ENCODE data around the gene ZNF423. TPM values are rescaled to one million over a fixed set of nuclear protein-coding genes. Genes with fewer than 3 reads are reported as not detected.

Gene ZNF423
- total and polyA plus RNA-seq, 9 of the 15 experiments (the other 6 are each of a cell fraction or from before 2014, with no cell fraction given): not detected

DNA sequence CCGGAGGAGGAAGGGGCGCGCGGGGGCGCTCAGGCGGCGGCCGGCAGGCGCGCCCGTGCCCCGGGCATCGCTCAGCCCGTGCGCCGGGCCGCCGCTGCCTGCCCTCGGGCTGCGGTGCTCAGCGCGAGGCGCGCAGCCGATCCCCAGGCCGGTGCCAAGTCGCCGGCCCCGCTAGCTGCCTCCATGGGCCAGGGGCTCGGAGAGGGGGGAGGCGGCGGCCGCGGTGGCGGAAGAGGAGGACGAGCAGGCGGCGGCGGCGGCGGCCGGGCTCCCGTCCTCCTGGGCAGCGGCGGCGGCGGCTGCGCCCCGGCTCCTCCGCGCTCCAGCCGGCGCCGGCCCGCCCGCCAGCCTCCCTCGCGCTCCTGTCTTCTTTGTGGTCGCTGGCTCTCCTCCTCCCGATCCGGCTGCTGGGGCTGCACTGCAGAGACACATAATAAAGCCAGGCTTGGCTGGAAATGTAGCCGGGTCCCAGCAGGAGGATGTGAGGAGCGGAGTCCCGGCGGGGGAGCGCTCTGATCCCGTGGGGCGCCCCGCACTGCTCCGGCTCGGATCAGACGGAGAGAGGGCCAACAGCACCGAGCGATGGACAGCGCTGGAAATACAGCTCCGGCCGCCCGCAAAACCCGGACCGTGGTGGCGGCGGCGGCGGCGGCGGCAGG lies 889 bp upstream of the ZNF423 start (continued):
- TF ChIP-seq, protein P1, sequence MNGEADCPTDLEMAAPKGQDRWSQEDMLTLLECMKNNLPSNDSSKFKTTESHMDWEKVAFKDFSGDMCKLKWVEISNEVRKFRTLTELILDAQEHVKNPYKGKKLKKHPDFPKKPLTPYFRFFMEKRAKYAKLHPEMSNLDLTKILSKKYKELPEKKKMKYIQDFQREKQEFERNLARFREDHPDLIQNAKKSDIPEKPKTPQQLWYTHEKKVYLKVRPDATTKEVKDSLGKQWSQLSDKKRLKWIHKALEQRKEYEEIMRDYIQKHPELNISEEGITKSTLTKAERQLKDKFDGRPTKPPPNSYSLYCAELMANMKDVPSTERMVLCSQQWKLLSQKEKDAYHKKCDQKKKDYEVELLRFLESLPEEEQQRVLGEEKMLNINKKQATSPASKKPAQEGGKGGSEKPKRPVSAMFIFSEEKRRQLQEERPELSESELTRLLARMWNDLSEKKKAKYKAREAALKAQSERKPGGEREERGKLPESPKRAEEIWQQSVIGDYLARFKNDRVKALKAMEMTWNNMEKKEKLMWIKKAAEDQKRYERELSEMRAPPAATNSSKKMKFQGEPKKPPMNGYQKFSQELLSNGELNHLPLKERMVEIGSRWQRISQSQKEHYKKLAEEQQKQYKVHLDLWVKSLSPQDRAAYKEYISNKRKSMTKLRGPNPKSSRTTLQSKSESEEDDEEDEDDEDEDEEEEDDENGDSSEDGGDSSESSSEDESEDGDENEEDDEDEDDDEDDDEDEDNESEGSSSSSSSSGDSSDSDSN (IDR thresholded peaks at IDR 0.05; ENCODE audit: borderline replicate concordance in 1 of 2, low read depth in 2 of 2, low read length in 2 of 2): 0 out of 4 replicates have a peak, but pooled peaks of 1 of the 2 experiments have one; percentile 40
- TF ChIP-seq ZFP1 (CRISPR knock-in tag; IDR thresholded peaks at IDR 0.05): no peak

DNA sequence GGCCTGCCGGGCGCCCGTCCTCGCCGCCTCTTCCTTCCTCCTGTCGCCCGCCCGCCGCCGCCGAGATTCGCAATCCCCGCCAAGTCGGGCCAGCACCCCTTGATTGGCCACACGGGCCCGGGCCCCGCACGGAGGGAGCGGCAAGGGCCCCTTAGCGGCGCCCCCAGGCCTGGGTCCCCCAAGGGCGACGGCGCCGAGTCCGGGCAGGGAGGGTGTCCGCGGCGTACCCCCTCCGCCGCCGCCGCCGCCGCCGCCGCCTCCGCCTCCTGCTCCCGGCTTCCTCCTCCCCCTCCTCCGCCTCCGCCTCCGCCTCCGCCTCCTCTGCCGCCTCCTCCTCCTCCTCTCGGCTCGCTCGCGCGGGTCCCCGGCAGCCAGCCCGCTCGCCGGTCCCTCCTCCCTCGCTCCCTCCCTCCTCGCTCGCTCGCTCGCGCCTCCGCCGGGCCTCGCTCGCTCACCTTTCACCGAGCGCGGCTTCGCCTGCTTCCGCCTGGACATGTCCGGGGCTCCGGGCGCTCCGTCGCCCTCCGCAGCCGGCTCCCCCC lies 561 bp downstream of the ZNF423 start:
- no peaks in the 10 kb centered on the region for H3K36me3 ChIP-seq (ENCODE audit: control insufficient read depth, insufficient read depth, low read length)
- in situ Hi-C loops (cut with MboI) (no loop called here), intact Hi-C loops (cut with micrococcal nuclease) (no loop called here)
- FAIRE-seq (no peak), ATAC-seq (peak; percentile 86), DNase-seq (ENCODE audit: extremely low read depth in 1 of 4, low spot score in 3 of 4) (peak; percentile 64 to 79 (median 73))
- H3K27ac ChIP-seq (ENCODE audit: extremely low read depth, low read depth, low read length): no peak overlapping the region
- peaks cover 44 to 65% of the 10 kb centered on the region in 2 experiments for H3K27me3 ChIP-seq (ENCODE audit: control insufficient read depth in 2 of 2, insufficient read depth in 2 of 2, low read length in 2 of 2)
- no TSS peak for BruUV-seq (replicated peaks)
- peak overlapping the region; percentile 39 for H3K4me3 ChIP-seq
- H3K9me1 ChIP-seq (ENCODE audit: control insufficient read depth, insufficient read depth, low read length): no peaks in the 10 kb centered on the region
- H3K9ac ChIP-seq (ENCODE audit: insufficient read depth in 1 of 2, low read depth in 2 of 2, low read length in 2 of 2): no peak overlapping the region
- ChIA-PET CTCF (ENCODE audit: low intra/inter-chr PET ratio) (no interaction called here), POLR2A (no interaction called here)
- no peaks in the 10 kb centered on the region for H3K79me2 ChIP-seq (ENCODE audit: control insufficient read depth, insufficient read depth, low read length)
- H4K20me1 ChIP-seq (replicated peaks; ENCODE audit: control insufficient read depth, insufficient read depth, low read length): 0 out of 2 replicates have a peak, but pooled peaks cover 4% of the 10 kb centered on the region
- H2AFZ ChIP-seq (ENCODE audit: low read depth, low read length): no peak overlapping the region
- H3K4me2 ChIP-seq (ENCODE audit: insufficient read depth, low read length): peak overlapping the region; percentile 11; the same call in 1 of the 2 replicates
- 0% methylated on average over 12 of the region's 75 CpGs for WGBS (ENCODE audit: insufficient coverage, low coverage, missing lambda C conversion rate)
- peaks cover 4 to 48% of the 10 kb centered on the region in 2 experiments; a peak in 3 of 5 replicates for H3K4me1 ChIP-seq (replicated peaks in 1 of 2; ENCODE audit: control insufficient read depth in 2 of 2, insufficient read depth in 2 of 2, low read length in 2 of 2)
- H3K9me3 ChIP-seq (replicated peaks; ENCODE audit: control insufficient read depth, insufficient read depth, low read depth, low read length): no peaks in the 10 kb centered on the region
- peak; percentile 32; the same call in 1 of the 2 replicates for TF ChIP-seq TEAD4 (IDR thresholded peaks at IDR 0.05; ENCODE audit: low read length)
- TF ChIP-seq TEAD4 (CRISPR knock-in tag; IDR thresholded peaks at IDR 0.05; ENCODE audit: borderline replicate concordance): no peak
- TF ChIP-seq, protein P2, sequence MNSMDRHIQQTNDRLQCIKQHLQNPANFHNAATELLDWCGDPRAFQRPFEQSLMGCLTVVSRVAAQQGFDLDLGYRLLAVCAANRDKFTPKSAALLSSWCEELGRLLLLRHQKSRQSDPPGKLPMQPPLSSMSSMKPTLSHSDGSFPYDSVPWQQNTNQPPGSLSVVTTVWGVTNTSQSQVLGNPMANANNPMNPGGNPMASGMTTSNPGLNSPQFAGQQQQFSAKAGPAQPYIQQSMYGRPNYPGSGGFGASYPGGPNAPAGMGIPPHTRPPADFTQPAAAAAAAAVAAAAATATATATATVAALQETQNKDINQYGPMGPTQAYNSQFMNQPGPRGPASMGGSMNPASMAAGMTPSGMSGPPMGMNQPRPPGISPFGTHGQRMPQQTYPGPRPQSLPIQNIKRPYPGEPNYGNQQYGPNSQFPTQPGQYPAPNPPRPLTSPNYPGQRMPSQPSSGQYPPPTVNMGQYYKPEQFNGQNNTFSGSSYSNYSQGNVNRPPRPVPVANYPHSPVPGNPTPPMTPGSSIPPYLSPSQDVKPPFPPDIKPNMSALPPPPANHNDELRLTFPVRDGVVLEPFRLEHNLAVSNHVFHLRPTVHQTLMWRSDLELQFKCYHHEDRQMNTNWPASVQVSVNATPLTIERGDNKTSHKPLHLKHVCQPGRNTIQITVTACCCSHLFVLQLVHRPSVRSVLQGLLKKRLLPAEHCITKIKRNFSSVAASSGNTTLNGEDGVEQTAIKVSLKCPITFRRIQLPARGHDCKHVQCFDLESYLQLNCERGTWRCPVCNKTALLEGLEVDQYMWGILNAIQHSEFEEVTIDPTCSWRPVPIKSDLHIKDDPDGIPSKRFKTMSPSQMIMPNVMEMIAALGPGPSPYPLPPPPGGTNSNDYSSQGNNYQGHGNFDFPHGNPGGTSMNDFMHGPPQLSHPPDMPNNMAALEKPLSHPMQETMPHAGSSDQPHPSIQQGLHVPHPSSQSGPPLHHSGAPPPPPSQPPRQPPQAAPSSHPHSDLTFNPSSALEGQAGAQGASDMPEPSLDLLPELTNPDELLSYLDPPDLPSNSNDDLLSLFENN (IDR thresholded peaks at IDR 0.05; ENCODE audit: low read depth in 2 of 2, low read length in 2 of 2): no peak
- no peak for TF ChIP-seq FOXP1 (CRISPR knock-in tag; IDR thresholded peaks at IDR 0.05)
- peak; percentile 37; the same call in 1 of the 2 replicates for TF ChIP-seq POLR2G (IDR thresholded peaks at IDR 0.05; ENCODE audit: low read depth, low read length)
- TF ChIP-seq, protein P3, sequence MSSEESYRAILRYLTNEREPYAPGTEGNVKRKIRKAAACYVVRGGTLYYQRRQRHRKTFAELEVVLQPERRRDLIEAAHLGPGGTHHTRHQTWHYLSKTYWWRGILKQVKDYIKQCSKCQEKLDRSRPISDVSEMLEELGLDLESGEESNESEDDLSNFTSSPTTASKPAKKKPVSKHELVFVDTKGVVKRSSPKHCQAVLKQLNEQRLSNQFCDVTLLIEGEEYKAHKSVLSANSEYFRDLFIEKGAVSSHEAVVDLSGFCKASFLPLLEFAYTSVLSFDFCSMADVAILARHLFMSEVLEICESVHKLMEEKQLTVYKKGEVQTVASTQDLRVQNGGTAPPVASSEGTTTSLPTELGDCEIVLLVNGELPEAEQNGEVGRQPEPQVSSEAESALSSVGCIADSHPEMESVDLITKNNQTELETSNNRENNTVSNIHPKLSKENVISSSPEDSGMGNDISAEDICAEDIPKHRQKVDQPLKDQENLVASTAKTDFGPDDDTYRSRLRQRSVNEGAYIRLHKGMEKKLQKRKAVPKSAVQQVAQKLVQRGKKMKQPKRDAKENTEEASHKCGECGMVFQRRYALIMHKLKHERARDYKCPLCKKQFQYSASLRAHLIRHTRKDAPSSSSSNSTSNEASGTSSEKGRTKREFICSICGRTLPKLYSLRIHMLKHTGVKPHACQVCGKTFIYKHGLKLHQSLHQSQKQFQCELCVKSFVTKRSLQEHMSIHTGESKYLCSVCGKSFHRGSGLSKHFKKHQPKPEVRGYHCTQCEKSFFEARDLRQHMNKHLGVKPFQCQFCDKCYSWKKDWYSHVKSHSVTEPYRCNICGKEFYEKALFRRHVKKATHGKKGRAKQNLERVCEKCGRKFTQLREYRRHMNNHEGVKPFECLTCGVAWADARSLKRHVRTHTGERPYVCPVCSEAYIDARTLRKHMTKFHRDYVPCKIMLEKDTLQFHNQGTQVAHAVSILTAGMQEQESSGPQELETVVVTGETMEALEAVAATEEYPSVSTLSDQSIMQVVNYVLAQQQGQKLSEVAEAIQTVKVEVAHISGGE (CRISPR knock-in tag; IDR thresholded peaks at IDR 0.05): no peak
- no peak for TF ChIP-seq GATAD2A (IDR thresholded peaks at IDR 0.05)
